ENCODE data around the gene CABP1. TPM values are rescaled to one million over a fixed set of nuclear protein-coding genes. Genes with fewer than 3 reads are reported as not detected.

Gene CABP1
- total and polyA plus RNA-seq, 9 of the 15 experiments (the other 6 are each of a cell fraction or from before 2014, with no cell fraction given) = not detected

DNA sequence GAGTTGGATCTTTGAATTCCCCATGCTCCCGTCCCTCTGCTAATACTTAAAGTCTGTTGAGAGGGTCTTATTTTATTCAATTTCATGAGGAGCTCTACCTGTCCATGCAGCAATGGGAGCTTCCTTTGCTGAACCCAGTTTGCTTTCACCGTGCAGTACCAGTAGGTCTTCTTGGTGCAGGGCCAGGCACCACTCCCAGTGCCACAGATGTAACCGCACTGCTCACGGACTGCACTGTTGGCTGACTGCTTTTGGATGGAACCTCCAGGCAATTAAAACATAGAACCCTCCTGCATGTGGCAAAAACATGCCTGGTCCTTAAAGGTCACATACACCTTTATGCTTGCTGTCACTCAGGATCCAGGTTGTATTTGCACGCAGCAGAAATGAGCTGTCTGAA, 9.3 kb upstream of the CABP1 start:
- peaks cover 18 to 19% of the 10 kb centered on the region in 2 experiments; a peak in 4 of 5 replicates for H3K27me3 ChIP-seq (ENCODE audit: control insufficient read depth in 2 of 2, insufficient read depth in 2 of 2, low read length in 2 of 2)
- no peaks in the 10 kb centered on the region for H3K9me3 ChIP-seq (replicated peaks; ENCODE audit: control insufficient read depth, insufficient read depth, low read depth, low read length)
- no peak overlapping the region for H3K27ac ChIP-seq (ENCODE audit: extremely low read depth, low read depth, low read length)
- no peak for DNase-seq (ENCODE audit: extremely low read depth in 1 of 4, low spot score in 3 of 4)
- no peak overlapping the region for H3K4me2 ChIP-seq (ENCODE audit: insufficient read depth, low read length)
- no peaks in the 10 kb centered on the region for H3K9me1 ChIP-seq (ENCODE audit: control insufficient read depth, insufficient read depth, low read length)
- ChIA-PET CTCF (ENCODE audit: low intra/inter-chr PET ratio) (no interaction called here), POLR2A (no interaction called here)
- H3K79me2 ChIP-seq (ENCODE audit: control insufficient read depth, insufficient read depth, low read length) = no peaks in the 10 kb centered on the region
- TF ChIP-seq DPF2 (IDR thresholded peaks at IDR 0.05) = no peak
- TF ChIP-seq PTRF (tag; IDR thresholded peaks at IDR 0.05) = no peak
- TF ChIP-seq ZNF444 (CRISPR knock-in tag; IDR thresholded peaks at IDR 0.05) = no peak
- no peak for TF ChIP-seq HNRNPH1 (optimal IDR thresholded peaks at IDR 0.05; ENCODE audit: low read depth, low read length)
- FAIRE-seq = no peak
- H2AFZ ChIP-seq (ENCODE audit: low read depth, low read length) = no peak overlapping the region
- no peak overlapping the region for H3K9ac ChIP-seq (ENCODE audit: insufficient read depth in 1 of 2, low read depth in 2 of 2, low read length in 2 of 2)
- H3K4me3 ChIP-seq = no peak overlapping the region
- H4K20me1 ChIP-seq (replicated peaks; ENCODE audit: control insufficient read depth, insufficient read depth, low read length) = no peaks in the 10 kb centered on the region
- intact Hi-C loops (cut with micrococcal nuclease) = no loop called here
- in situ Hi-C loops (cut with MboI) = no loop called here
- BruUV-seq (replicated peaks) = no TSS peak
- WGBS (ENCODE audit: insufficient coverage, low coverage, missing lambda C conversion rate) = 3% methylated on average over 5 of the region's 5 CpGs
- ATAC-seq = no peak
- H3K4me1 ChIP-seq (replicated peaks in 1 of 2; ENCODE audit: control insufficient read depth in 2 of 2, insufficient read depth in 2 of 2, low read length in 2 of 2) = peaks cover 0 to 4% of the 10 kb centered on the region in 2 experiments; a peak in 3 of 5 replicates
- no peaks in the 10 kb centered on the region for H3K36me3 ChIP-seq (ENCODE audit: control insufficient read depth, insufficient read depth, low read length)
